Smooth muscle cell (in vitro differentiated cells): ENCODE data around the gene PLA2G3. TPM values are rescaled to one million over a fixed set of nuclear protein-coding genes. Genes with fewer than 3 reads are reported as not detected.

ENCODE experiments used
- DNase-seq: peaks from one replicate; lab custom pipeline; 2025; ENCODE audit not compliant: unreplicated experiment; lab: John Stamatoyannopoulos, UW
- H2AFZ ChIP-seq: fragments of 200-600 bp; sonication (generic); 2 replicates; pipeline ENCODE4 v1.6.0; 2016; ENCODE audit warnings: antibody characterized with exemption, low read depth, mild to moderate bottlenecking
- H3F3A ChIP-seq: fragments of 200-600 bp; sonication (generic); 2 replicates; pipeline ENCODE4 v1.6.0; 2017; ENCODE audit warnings: antibody characterized with exemption, low read depth
- H3K27ac ChIP-seq: fragments of 200-600 bp; sonication (generic); 2 replicates; pipeline ENCODE4 v1.5.1; 2016; ENCODE audit warnings: low read depth, mild to moderate bottlenecking
- H3K27me3 ChIP-seq: fragments of 200-600 bp; sonication (generic); 2 replicates; pipeline ENCODE4 v1.6.1; 2016; ENCODE audit warnings: low read depth, mild to moderate bottlenecking
- H3K36me3 ChIP-seq: fragments of 200-600 bp; sonication (generic); 2 replicates; pipeline ENCODE4 v1.5.1; 2016; ENCODE audit warnings: low read depth
- H3K4me1 ChIP-seq: fragments of 200-600 bp; sonication (generic); 2 replicates; pipeline ENCODE4 v1.5.1; 2016; ENCODE audit warnings: low read depth
- H3K4me2 ChIP-seq: fragments of 200-600 bp; sonication (generic); 2 replicates; pipeline ENCODE4 v1.6.0; 2016; ENCODE audit warnings: mild to moderate bottlenecking
- H3K4me3 ChIP-seq: fragments of 200-600 bp; sonication (generic); 2 replicates; pipeline ENCODE4 v1.5.1; 2016; ENCODE audit warnings: mild to moderate bottlenecking
- H3K79me2 ChIP-seq: fragments of 200-600 bp; sonication (generic); 2 replicates; pipeline ENCODE4 v1.6.0; 2016; ENCODE audit warnings: low read depth, mild to moderate bottlenecking
- H3K9ac ChIP-seq: fragments of 200-600 bp; sonication (generic); 2 replicates; pipeline ENCODE4 v1.6.0; 2016; ENCODE audit warnings: low read depth
- H3K9me3 ChIP-seq: fragments of 200-600 bp; sonication (generic); replicated peaks from 2 replicates; pipeline ENCODE4 v1.5.1; 2016; ENCODE audit warnings: low read depth
- H4K20me1 ChIP-seq: fragments of 200-600 bp; sonication (generic); 2 replicates; pipeline ENCODE4 v1.6.0; 2016; ENCODE audit warnings: low read depth
- CTCF ChIP-seq: fragments of 200-600 bp; sonication (generic); IDR thresholded peaks from 2 replicates; pipeline ENCODE4 v1.5.1; 2017; ENCODE audit warnings: borderline replicate concordance, mild to moderate bottlenecking, antibody characterized with exemption; ENCODE audit not compliant: insufficient read depth, poor library complexity, severe bottlenecking
- WGBS: methylation state at CpG from one replicate; pipeline ENCODE4 v1.1.7; 2016; ENCODE audit warnings: low lambda C conversion rate; 5-methylcytosine and 5-hydroxymethylcytosine counted together
- polyA plus RNA-seq: library from polyadenylated mRNA; unstranded; fragments of >200 nt; fragmentation: Nextera tagmentation; extraction: Ambion mirVana; gene quantifications from 2 replicates; pipeline ENCODE4 v1.2.1, GENCODE V29; 2016
- total RNA-seq: library from RNA; depleted of rRNA; stranded (reverse); fragments of >200 nt; gene quantifications from 2 replicates; pipeline ENCODE4 v1.2.3, GENCODE V29; 2014

Gene PLA2G3
- total and polyA plus RNA-seq, 2 experiments from 2014 or later = 0.04 TPM; not detected in 1

- Histone ChIP-seq H3K79me2 (no peaks in the 10 kb centered on the region), H3K4me2 (no peak overlapping the region), H3K4me3 (no peak overlapping the region), H3K9me3 (no peaks in the 10 kb centered on the region), H3K9ac (no peak overlapping the region), H3F3A (no peaks in the 10 kb centered on the region), H3K27me3 (peaks cover 25% of the 10 kb centered on the region), H2AFZ (no peak overlapping the region), H3K36me3 (no peaks in the 10 kb centered on the region), H3K27ac (no peak overlapping the region), H4K20me1 (no peaks in the 10 kb centered on the region), H3K4me1 (peaks cover 6% of the 10 kb centered on the region)
- no peak for TF ChIP-seq CTCF
- DNase-seq = no peak
- WGBS = 72% methylated on average over 3 of the region's 3 CpGs
These were observed 3.2 kb upstream of the PLA2G3 start for GRCh38 chr22:31143537-31143936.

GRCh38 chr22:31143038-31143437, 2.7 kb upstream of the PLA2G3 start:
- Histone ChIP-seq H3K27ac (no peak overlapping the region), H3K36me3 (no peaks in the 10 kb centered on the region), H3K4me2 (no peak overlapping the region), H2AFZ (no peak overlapping the region), H3K79me2 (no peaks in the 10 kb centered on the region), H3K4me1 (peaks cover 6% of the 10 kb centered on the region), H3F3A (no peaks in the 10 kb centered on the region), H3K27me3 (peaks cover 26% of the 10 kb centered on the region), H3K9ac (no peak overlapping the region), H3K4me3 (no peak overlapping the region), H4K20me1 (no peaks in the 10 kb centered on the region), H3K9me3 (no peaks in the 10 kb centered on the region)
- 63% methylated on average over 3 of the region's 3 CpGs for WGBS
- no peak for TF ChIP-seq CTCF
- no peak for DNase-seq

GRCh38 chr22:31142285-31142684, 2.0 kb upstream of the PLA2G3 start:
- H3K9ac ChIP-seq = no peak overlapping the region

More at GRCh38 chr22:31142285-31142684, 2.0 kb upstream of the PLA2G3 start:
- H4K20me1 ChIP-seq = no peaks in the 10 kb centered on the region
- H3K79me2 ChIP-seq = no peaks in the 10 kb centered on the region
- no peak overlapping the region for H3K4me2 ChIP-seq
- no peaks in the 10 kb centered on the region for H3F3A ChIP-seq
- no peak overlapping the region for H3K4me3 ChIP-seq
- H3K4me1 ChIP-seq = peaks cover 6% of the 10 kb centered on the region
- peaks cover 26% of the 10 kb centered on the region for H3K27me3 ChIP-seq
- no peaks in the 10 kb centered on the region for H3K36me3 ChIP-seq
- H3K9me3 ChIP-seq = no peaks in the 10 kb centered on the region
- no peak for DNase-seq
- no peak for TF ChIP-seq CTCF
- 77% methylated on average over 4 of the region's 4 CpGs for WGBS
- H3K27ac ChIP-seq = no peak overlapping the region
- no peak overlapping the region for H2AFZ ChIP-seq
